OCI-LY1 (cell line): ENCODE results near the gene ENDOD1.

Source experiments
- EZH2 ChIP-seq: fragments of 200-600 bp; sonication (generic), shearing (Covaris generic); IDR thresholded peaks from 2 replicates; pipeline ENCODE4 v1.8.0; 2017; ENCODE audit warnings: borderline replicate concordance, mixed run types, mild to moderate bottlenecking, antibody characterized with exemption, low read length, moderate library complexity, mixed read lengths
- TF ChIP-seq, protein P1 (sequence below): fragments of 200-600 bp; sonication (generic), shearing (Covaris generic); IDR thresholded peaks from 2 replicates; pipeline ENCODE4 v1.5.1; 2017; ENCODE audit warnings: mild to moderate bottlenecking, antibody characterized with exemption, low read length, moderate library complexity, mixed read lengths

DNA sequence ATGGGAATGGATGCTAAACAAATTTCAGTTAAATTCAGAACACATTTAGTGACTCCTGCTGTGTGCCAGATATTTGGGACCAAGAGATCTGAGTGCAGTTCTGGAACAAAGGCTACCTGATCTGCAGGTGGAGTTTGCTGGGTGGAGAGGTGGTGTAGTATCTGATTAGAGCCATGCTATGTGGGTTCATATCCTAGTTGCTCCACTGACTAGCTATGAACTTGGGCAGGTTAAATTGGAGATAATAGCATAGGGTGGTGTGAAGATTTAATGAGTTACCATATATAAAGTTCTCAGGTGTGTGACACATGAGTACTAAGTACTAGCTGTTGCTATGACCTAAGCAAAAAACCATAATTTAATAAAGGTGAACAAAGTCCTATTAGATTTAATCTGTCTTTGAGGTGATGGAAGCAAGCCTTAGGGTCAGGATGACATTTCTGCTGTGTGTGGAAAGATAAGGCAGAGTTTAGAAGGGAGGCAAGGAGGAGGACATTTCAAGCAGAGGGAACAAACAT, 2.1 kb downstream of the ENDOD1 start:
- TF ChIP-seq, protein P1, sequence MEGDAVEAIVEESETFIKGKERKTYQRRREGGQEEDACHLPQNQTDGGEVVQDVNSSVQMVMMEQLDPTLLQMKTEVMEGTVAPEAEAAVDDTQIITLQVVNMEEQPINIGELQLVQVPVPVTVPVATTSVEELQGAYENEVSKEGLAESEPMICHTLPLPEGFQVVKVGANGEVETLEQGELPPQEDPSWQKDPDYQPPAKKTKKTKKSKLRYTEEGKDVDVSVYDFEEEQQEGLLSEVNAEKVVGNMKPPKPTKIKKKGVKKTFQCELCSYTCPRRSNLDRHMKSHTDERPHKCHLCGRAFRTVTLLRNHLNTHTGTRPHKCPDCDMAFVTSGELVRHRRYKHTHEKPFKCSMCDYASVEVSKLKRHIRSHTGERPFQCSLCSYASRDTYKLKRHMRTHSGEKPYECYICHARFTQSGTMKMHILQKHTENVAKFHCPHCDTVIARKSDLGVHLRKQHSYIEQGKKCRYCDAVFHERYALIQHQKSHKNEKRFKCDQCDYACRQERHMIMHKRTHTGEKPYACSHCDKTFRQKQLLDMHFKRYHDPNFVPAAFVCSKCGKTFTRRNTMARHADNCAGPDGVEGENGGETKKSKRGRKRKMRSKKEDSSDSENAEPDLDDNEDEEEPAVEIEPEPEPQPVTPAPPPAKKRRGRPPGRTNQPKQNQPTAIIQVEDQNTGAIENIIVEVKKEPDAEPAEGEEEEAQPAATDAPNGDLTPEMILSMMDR, result no peak
- no peak for TF ChIP-seq EZH2
